Cerebellar nuclear complex (tissue), 1 donor: ENCODE data around the gene PRLH.
"Not testable (repeated sequence)": the region's sequence is repeated elsewhere in the genome, so short reads cannot be mapped to it uniquely, and the experiment has no call there.

Source experiments
- DNase-seq, 2 experiments: peaks; one replicate each; lab custom pipeline; 2025; lab: John Stamatoyannopoulos, UW

Gene PRLH

DNA sequence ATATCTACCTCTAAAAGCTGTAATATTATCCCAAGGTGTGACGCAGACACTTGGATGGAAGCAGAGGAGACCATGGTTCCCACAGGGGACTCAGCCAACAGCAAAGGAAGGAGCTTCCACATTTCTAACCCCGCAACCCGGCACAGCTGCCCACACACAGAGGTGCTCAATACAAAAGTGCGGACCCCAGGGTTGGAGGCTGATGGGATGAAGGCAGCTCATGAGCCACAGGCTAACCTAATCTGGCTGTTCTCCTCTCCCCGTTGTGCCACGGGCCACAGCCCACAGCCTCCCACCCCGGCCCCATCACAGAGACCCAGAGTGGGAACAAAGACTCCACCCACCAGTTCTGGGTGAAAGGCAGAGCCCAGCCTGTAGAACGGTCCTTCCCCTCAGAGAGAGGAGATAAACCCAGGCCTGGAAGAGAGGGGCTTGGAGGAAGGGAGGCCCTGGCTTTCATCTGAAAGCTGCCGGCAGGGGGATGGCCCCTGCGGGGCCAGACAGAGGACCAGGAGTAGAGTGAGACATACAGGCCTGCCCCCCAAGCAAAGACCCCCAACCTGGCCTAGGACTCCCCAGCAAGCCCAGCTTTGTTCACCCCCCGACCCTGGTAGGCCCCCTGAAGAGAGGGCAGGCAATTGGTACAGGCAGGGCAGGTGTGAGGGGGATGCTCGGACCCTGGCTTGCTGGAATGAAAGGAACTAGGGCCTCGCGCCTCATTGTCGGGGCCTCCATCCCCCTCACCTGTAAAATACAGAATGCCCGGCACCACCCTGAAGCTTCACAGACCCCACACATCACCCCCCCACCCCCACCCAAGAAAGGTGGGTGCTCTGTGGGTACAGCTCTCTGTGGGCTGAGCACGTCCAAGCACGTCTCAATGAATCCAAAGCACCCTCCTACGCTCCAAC lies 17.3 kb downstream of the PRLH start:
- no peak for DNase-seq

- no peak for DNase-seq
Measured at GRCh38 chr2:237585590-237586221, 19.3 kb downstream of the PRLH start.

DNA sequence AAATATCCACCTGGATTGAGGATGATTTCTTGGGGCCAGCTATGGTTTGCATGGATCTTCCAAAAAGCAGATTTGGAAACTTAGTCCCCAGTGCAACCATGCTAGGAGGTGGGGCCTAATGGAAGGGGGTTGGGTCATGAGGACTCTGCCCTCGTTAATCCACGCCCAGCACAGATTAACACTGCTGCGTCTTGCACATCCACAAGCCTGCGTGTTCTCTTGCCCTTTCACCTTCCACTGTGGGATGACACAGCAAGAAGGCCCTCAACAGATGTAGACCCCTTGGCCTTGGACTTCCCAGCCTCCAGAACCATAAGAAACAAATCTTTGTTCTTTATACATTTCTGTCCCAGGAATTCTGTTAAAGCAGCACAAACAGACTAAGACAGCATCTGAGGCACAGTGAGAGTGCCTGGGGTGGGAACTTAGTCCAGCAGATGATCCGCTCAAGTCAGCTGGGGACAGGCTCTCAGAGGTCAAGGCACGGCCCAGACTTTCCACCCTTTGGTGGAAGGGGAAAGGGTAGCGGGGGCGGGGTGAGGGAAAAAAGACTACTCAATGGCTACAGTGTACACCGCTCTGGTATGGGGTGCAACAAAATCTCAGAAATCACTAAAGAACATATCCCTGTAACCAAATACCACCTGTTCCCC lies 21.8 kb downstream of the PRLH start:
- no peak for DNase-seq

- DNase-seq = no peak
Measured at GRCh38 chr2:237590272-237591140, 24.1 kb downstream of the PRLH start, which contains the start of gene RAB17. Gene RAB17, minus strand, starts transcription at chr2:237590734. Its CDS starts 4,580 bp downstream, at chr2:237586154.

DNA sequence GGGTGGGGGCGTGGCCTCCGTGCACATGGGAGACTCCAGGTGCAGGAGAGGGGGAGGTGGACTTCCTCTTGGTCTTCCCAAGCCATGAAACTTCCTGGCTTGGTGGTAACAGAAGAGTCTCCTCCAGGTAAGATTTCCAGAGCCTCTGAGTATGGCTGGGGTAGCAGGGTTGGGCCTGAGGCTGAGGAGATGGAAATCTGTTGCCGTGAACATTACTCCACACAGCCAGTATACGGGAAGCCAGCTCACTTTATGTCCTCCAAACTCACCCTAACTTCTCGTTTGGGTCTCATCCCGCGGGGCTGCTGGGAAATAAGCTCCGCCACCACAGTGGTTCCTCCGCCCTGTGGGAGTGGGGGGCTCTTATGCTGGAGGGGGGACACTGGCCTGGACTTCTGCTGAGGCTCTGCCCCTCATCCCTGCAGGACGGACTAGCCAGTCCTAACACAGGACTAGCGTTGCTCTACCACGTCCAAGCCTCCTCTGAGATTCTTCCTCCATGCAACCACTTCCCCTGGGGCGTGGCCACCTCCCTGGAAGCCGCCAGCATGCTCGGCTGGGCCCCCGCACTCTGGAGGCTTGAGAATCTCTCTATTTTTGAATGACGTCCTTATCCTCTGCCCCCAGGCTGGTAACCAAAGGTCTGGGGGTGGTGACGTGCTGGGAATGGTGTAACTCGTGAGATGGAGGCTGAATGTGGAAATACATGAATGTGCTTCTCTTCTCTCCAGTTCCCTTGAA lies 24.9 kb downstream of the PRLH start:
- DNase-seq = no peak

GRCh38 chr2:237592425-237592980 lies 26.1 kb downstream of the PRLH start:
- DNase-seq = no peak

DNA sequence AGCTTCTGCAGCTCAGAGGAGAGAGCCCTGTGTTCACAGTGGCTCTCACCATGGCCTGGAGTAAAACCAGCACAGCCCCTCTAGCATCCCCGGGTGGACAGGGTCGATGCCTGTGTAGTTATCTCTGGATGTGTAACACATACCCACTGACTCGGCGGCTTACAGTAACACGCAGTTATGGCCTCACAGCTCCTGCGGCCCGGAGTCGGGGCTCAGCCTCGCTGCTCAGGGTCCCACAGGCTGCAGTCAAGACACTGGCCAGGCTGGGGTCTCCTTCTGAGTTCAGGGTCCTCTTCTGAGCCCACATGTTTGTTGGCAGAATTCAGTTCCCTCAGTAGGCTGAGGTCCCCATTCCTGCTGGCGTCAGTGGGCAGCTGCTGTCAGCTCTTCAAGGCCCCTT lies 26.7 kb downstream of the PRLH start:
- no peak for DNase-seq

- DNase-seq = no peak
Measured at GRCh38 chr2:237593596-237594320, 27.4 kb downstream of the PRLH start.

GRCh38 chr2:237594514-237594871 lies 28.1 kb downstream of the PRLH start:
- no peak for DNase-seq

- not testable (repeated sequence) for DNase-seq
Measured at GRCh38 chr2:237595829-237596519, 29.6 kb downstream of the PRLH start.

DNA sequence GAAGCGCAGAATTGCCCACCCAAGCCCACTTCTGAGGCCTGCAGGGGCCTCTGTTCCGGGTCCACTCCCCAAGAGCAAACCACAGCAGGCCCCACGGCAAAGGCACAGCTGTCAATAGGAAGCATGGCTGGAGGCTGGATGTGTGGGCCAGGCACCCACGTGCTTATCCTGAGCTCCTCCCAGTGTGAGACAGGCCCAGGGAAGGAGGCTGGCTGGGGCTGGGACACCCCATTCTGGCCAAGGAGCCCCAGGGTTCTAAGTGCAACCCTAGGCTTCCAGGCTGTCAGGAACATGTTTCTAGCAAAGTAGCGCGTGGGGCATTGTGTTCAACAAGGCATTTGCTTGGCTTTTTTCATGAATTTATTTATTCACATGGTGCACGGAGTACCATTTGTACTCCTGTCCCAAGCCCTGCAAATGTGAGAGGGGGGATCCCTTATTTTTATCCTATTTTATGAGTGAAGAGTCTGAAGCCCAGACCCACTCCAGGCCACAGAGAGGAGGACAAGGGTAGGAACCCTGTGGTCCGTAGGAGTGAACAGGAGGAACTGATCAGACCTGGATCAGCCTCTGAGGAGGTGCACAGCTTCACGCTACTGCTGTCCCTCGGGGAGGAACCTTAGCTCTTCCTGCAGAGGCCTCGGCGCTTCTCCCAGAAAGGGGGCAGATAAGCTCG lies 30.3 kb downstream of the PRLH start:
- DNase-seq = no peak

DNA sequence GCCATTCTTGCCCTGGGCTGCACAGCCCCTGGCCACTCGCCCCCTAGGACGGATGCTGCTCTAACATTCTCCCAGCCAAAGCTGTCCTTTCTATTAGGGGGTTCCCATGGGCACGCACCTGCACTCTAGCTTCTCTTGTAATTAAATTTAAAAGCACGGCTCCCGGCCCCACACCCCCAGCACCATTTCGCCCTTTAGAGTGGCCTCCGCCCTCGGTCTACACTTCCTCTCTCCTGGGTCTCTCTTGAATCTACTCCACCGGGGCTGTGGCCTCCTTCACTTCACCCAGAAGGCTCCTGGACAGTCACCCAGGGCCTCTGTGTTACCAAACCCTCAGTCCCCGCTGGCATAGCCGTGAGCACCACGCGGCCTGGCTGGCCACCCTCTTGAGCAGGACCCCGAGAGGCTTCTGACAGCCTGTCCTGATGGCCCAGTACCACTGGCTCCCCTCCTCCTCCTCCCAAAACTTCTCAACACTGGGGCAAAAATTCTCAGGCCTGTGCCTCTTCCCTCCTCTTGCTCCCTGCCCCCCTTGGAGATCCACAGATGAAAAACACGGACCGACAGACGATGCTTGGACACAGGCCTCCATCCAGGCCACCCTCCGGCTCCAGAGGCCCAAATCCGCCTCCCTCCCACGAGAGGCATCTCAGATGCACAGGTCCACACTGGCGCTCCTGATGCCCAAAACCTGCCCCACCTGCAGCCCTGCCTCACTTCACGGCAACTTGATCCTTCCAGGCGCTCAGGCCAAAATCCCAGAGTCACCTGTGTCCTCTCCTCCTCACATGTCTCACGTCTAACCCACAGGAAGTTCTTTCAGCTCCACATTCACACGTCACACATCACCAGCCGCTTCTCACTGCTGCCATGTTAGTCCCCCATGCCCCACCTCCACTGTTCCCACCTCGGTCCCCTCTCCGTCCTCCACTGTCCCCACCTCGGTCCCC lies 31.1 kb downstream of the PRLH start:
- no peak for DNase-seq

- DNase-seq = no peak
Measured at GRCh38 chr2:237598468-237599208, 32.3 kb downstream of the PRLH start.

- no peak for DNase-seq
Measured at GRCh38 chr2:237599465-237600110, 33.2 kb downstream of the PRLH start.

DNA sequence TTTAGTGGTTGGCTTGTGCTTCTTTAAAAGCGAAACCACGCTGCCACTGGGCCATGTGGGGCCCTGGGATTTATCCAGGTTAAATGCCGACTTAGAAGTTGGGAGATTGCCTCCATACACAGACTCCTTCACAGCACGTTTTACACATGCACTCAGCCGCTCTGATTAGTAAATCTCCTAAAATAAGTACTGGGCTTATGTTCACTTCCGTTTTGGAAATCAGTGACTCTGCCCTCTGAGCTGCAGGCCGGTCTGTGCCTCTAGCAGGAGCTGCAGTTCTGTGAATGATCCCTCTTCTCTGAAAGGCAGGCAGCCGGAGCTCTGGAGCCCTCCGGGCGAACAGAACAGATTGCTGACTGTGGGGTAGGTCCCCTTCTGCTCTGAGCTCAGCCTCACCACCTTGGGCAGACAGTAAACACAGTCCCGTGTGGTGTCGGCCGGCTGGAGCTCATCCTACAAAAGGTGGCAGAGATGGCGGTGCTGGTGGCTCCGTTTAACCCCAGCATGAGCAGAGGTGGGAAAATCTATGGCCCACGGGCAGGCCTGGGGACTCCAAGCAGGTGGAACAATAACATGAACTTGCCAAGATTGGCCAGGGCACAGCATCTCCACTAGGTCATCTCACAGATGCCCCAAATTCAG lies 34.0 kb downstream of the PRLH start:
- peak in 1 of 2 experiments; percentile 14 for DNase-seq
